Measurements from ENCODE around the gene FAM210B. TPM values are rescaled to one million over a fixed set of nuclear protein-coding genes. Genes with fewer than 3 reads are reported as not detected.
A peak's percentile ranks its signal among the peaks of the same experiment; 100 is the strongest.

Gene FAM210B
- total RNA-seq, 1 donor from 2014 or later, result 52.7 TPM

GRCh38 chr20:56352345-56353055, 6.3 kb upstream of the FAM210B start:
- no peak overlapping the region for H3K4me3 ChIP-seq
- no peaks in the 10 kb centered on the region for H3K36me3 ChIP-seq
- no peak overlapping the region for H3K27ac ChIP-seq (replicated peaks)
- DNase-seq, result no peak
- H3K9me3 ChIP-seq (replicated peaks), result no peaks in the 10 kb centered on the region
- intact Hi-C loops (cut with micrococcal nuclease), result no loop called here
- H3K4me1 ChIP-seq, result no peaks in the 10 kb centered on the region
- peaks cover 22% of the 10 kb centered on the region for H3K27me3 ChIP-seq (ENCODE audit: low read depth)
- TF ChIP-seq CTCF (IDR thresholded peaks at IDR 0.05; ENCODE audit: borderline replicate concordance), result no peak

- no peaks in the 10 kb centered on the region for H3K36me3 ChIP-seq
- H3K4me3 ChIP-seq, result no peak overlapping the region
- DNase-seq, result no peak
- no peaks in the 10 kb centered on the region for H3K9me3 ChIP-seq (replicated peaks)
- no peak for TF ChIP-seq CTCF (IDR thresholded peaks at IDR 0.05; ENCODE audit: borderline replicate concordance)
- no peak overlapping the region for H3K27ac ChIP-seq (replicated peaks)
- H3K4me1 ChIP-seq, result peaks cover 3% of the 10 kb centered on the region
- intact Hi-C loops (cut with micrococcal nuclease), result no loop called here
- peaks cover 14% of the 10 kb centered on the region for H3K27me3 ChIP-seq (ENCODE audit: low read depth)
Measured at GRCh38 chr20:56353356-56353755, 5.4 kb upstream of the FAM210B start.

GRCh38 chr20:56358070-56358469, 704 bp upstream of the FAM210B start:
- Histone ChIP-seq H3K4me3 (peak overlapping the region; percentile 86), H3K27ac (replicated peaks) (peak overlapping the region; percentile 94), H3K9me3 (replicated peaks) (no peaks in the 10 kb centered on the region), H3K4me1 (peaks cover 43% of the 10 kb centered on the region), H3K27me3 (ENCODE audit: low read depth) (no peaks in the 10 kb centered on the region), H3K36me3 (no peaks in the 10 kb centered on the region)
- no peak for DNase-seq
- TF ChIP-seq CTCF (IDR thresholded peaks at IDR 0.05; ENCODE audit: borderline replicate concordance), result no peak
- intact Hi-C loops (cut with micrococcal nuclease), result no loop called here

GRCh38 chr20:56359212-56360132, 698 bp downstream of the FAM210B start:
- no peaks in the 10 kb centered on the region for H3K27me3 ChIP-seq (ENCODE audit: low read depth)
- no peak for TF ChIP-seq CTCF (IDR thresholded peaks at IDR 0.05; ENCODE audit: borderline replicate concordance)
- no peaks in the 10 kb centered on the region for H3K9me3 ChIP-seq (replicated peaks)
- H3K27ac ChIP-seq (replicated peaks), result peak overlapping the region; percentile 94
- intact Hi-C loops (cut with micrococcal nuclease), result no loop called here
- H3K36me3 ChIP-seq, result peaks cover under 1% of the 10 kb centered on the region
- peak; percentile 46 for DNase-seq
- peak overlapping the region; percentile 86 for H3K4me3 ChIP-seq
- peaks cover 50% of the 10 kb centered on the region for H3K4me1 ChIP-seq

GRCh38 chr20:56360133-56360907, 1.5 kb downstream of the FAM210B start:
- peak overlapping the region; percentile 94 for H3K27ac ChIP-seq (replicated peaks)
- intact Hi-C loops (cut with micrococcal nuclease), result no loop called here
- peak overlapping the region; percentile 86 for H3K4me3 ChIP-seq
- DNase-seq, result no peak
- TF ChIP-seq CTCF (IDR thresholded peaks at IDR 0.05; ENCODE audit: borderline replicate concordance), result no peak
- no peaks in the 10 kb centered on the region for H3K9me3 ChIP-seq (replicated peaks)
- peaks cover 50% of the 10 kb centered on the region for H3K4me1 ChIP-seq
- H3K36me3 ChIP-seq, result peaks cover 9% of the 10 kb centered on the region
- H3K27me3 ChIP-seq (ENCODE audit: low read depth), result no peaks in the 10 kb centered on the region
